Ovary (tissue), 9 donors: ENCODE data around the gene RFX3. TPM values are rescaled to one million over a fixed set of nuclear protein-coding genes. Genes with fewer than 3 reads are reported as not detected.

ENCODE experiments used
- DNase-seq, 5 donors: peaks; one replicate each; pipeline ENCODE4 v3.0.0-alpha.2; 2019 to 2020
- H3K27ac ChIP-seq, 2 donors: fragments of 200-600 bp; one replicate each; pipeline versions ENCODE4 v1.5.1 to v1.8.0; 2019 to 2022
- H3K27me3 ChIP-seq: fragments of 200-600 bp; one replicate; pipeline ENCODE4 v1.8.0; 2022
- H3K36me3 ChIP-seq: fragments of 200-600 bp; sonication (generic); one replicate; pipeline ENCODE4 v1.5.1; 2019
- H3K4me1 ChIP-seq: one replicate; pipeline ENCODE4 v1.8.1; 2013; ENCODE audit warnings: mild to moderate bottlenecking, moderate library complexity; ENCODE audit not compliant: insufficient read depth
- H3K4me3 ChIP-seq: fragments of 200-600 bp; sonication (generic); one replicate; pipeline ENCODE4 v1.5.1; 2017
- H3K9me3 ChIP-seq, 2 donors: fragments of 200-600 bp in 1 of 2; sonication (generic) in 1 of 2; one replicate each; pipeline versions ENCODE4 v1.5.1 to v1.8.1; 2013 to 2019; ENCODE audit warnings: mild to moderate bottlenecking in 1 of 2, moderate library complexity in 1 of 2
- CTCF ChIP-seq, 3 donors: fragments of 450-650 bp in 2 of 3; fragments of 200-600 bp in 1 of 3; IDR thresholded peaks; one replicate each; pipeline versions ENCODE4 v1.5.1 to v1.8.0; 2016 to 2022; ENCODE audit warnings: antibody characterized with exemption in 3 of 3, mild to moderate bottlenecking in 1 of 3
- EP300 ChIP-seq: sonication (generic); formaldehyde crosslinking; IDR thresholded peaks from one replicate; pipeline ENCODE4 v1.6.1; 2017; ENCODE audit warnings: antibody characterized with exemption
- POLR2A ChIP-seq: fragments of 450-650 bp; IDR thresholded peaks from one replicate; pipeline ENCODE4 v1.6.1; 2017; ENCODE audit warnings: antibody characterized with exemption, mild to moderate bottlenecking, moderate library complexity
- WGBS, 3 donors: extraction: QIAGEN DNeasy Blood & Tissue Kit in 1 of 3; methylation state at CpG; one replicate each; pipeline versions ENCODE4 v1.1.5 to v1.1.7; 2013 to 2017; 5-methylcytosine and 5-hydroxymethylcytosine counted together
- intact Hi-C, 4 donors: fragments of 100-400 bp; cut with DNase I; formaldehyde crosslinking; loops; one replicate each; pipeline versions ENCODE4 v1.11.0 to v1.15.1; 2022 to 2023
- polyA plus RNA-seq, 2 donors: library from polyadenylated mRNA; stranded (reverse); fragments of 200-250 nt in 1 of 2; fragments of 350-450 nt in 1 of 2; fragmentation: Illumina TruSeq in 1 of 2; extraction: RNeasy Lipid Tissue Mini Kit (QIAGEN cat#74804) in 1 of 2; gene quantifications; one replicate each; pipeline ENCODE4 v1.2.3, GENCODE V29; 2013 to 2014
- total RNA-seq, 7 donors: library from RNA; depleted of rRNA in 2 of 7; stranded (reverse); fragments of >200 nt in 2 of 7; fragmentation: NEBNext Ultra II Directional in 3 of 7; extraction: Animal tissue kit (Norgen Biotek cat#: 25700) in 3 of 7; gene quantifications; one replicate each; pipeline versions ENCODE4 v1.1.0 to v1.2.4, GENCODE V29; 2016 to 2023
- donor health status: DM: no; HTN: no; CAD: no; lungs with moderate emphysema.
- donor health status: DM: no; HTN: no; CAD: no.
- donor health status: Bipolar disorder and iron deficiency.
- donor health status: DM: yes; HTN: yes; CAD: no.
- donor health status: DM: no; HTN: no; CAD: no.
- donor health status: DM: yes; HTN: yes; CAD: no.

The RFX3 gene
- total and polyA plus RNA-seq, 9 donors, result 2.6 to 22.7 (median 15.4) TPM

GRCh38 chr9:3458806-3459475 is 66.9 kb downstream of the RFX3 start:
- H3K36me3 ChIP-seq, result no peaks in the 10 kb centered on the region
- WGBS, 3 donors, result 40 to 60% (median 49%) methylated on average over 3 of the region's 3 CpGs
- no peak overlapping the region for H3K4me3 ChIP-seq
- no peak for DNase-seq
- H3K27me3 ChIP-seq, result no peaks in the 10 kb centered on the region
- no peaks in the 10 kb centered on the region for H3K4me1 ChIP-seq
- no peaks in the 10 kb centered on the region for H3K9me3 ChIP-seq
- no peak overlapping the region for H3K27ac ChIP-seq
- TF ChIP-seq EP300, result no peak
- no peak for TF ChIP-seq POLR2A
- TF ChIP-seq CTCF (IDR thresholded peaks at IDR 0.05), result no peak
- intact Hi-C loops, result no loop called here

- H3K4me3 ChIP-seq, result no peak overlapping the region
- H3K4me1 ChIP-seq, result no peaks in the 10 kb centered on the region
- TF ChIP-seq EP300 (no peak), CTCF (IDR thresholded peaks at IDR 0.05) (no peak), POLR2A (no peak)
- intact Hi-C loops, result no loop called here
- DNase-seq, result no peak
- no peak overlapping the region for H3K27ac ChIP-seq
- no peaks in the 10 kb centered on the region for H3K9me3 ChIP-seq
- no peaks in the 10 kb centered on the region for H3K36me3 ChIP-seq
- no peaks in the 10 kb centered on the region for H3K27me3 ChIP-seq
Measured at GRCh38 chr9:3457175-3457574, 68.6 kb downstream of the RFX3 start.

- intact Hi-C loops, result no loop called here
- TF ChIP-seq EP300, result no peak
- no peak for TF ChIP-seq CTCF (IDR thresholded peaks at IDR 0.05)
- no peak for TF ChIP-seq POLR2A
- Histone ChIP-seq H3K4me3 (no peak overlapping the region), H3K27ac (no peak overlapping the region), H3K9me3 (no peaks in the 10 kb centered on the region), H3K36me3 (no peaks in the 10 kb centered on the region), H3K4me1 (no peaks in the 10 kb centered on the region), H3K27me3 (no peaks in the 10 kb centered on the region)
- 86 to 93% (median 88%) methylated on average over 3 of the region's 3 CpGs for WGBS, 3 donors
- DNase-seq, result no peak
Measured at GRCh38 chr9:3455717-3456116, 70.1 kb downstream of the RFX3 start.

GRCh38 chr9:3455094-3455493 is 70.7 kb downstream of the RFX3 start:
- H3K9me3 ChIP-seq, result no peaks in the 10 kb centered on the region
- WGBS, 3 donors, result 85 to 94% (median 85%) methylated on average over 2 of the region's 2 CpGs
- no peaks in the 10 kb centered on the region for H3K27me3 ChIP-seq
- H3K27ac ChIP-seq, result no peak overlapping the region
- H3K4me1 ChIP-seq, result no peaks in the 10 kb centered on the region
- H3K36me3 ChIP-seq, result no peaks in the 10 kb centered on the region
- H3K4me3 ChIP-seq, result no peak overlapping the region
- no peak for TF ChIP-seq CTCF (IDR thresholded peaks at IDR 0.05)
- TF ChIP-seq EP300, result no peak
- TF ChIP-seq POLR2A, result no peak
- DNase-seq, result no peak
- intact Hi-C loops, result no loop called here
